ENCODE data around the gene SBF2.
"Not testable (repeated sequence)": the region's sequence is repeated elsewhere in the genome, so short reads cannot be mapped to it uniquely, and the experiment has no call there.

The SBF2 gene

GRCh38 chr11:10268746-10269488 is 25.1 kb downstream of the SBF2 start:
- Histone ChIP-seq H3K4me3 (ENCODE audit: low read length) (no peak overlapping the region), H3K27me3 (ENCODE audit: control insufficient read depth, insufficient read depth, low read length) (no peaks in the 10 kb centered on the region), H3K27ac (ENCODE audit: low read length) (no peak overlapping the region), H3K9ac (ENCODE audit: low read length) (no peak overlapping the region), H3K9me3 (ENCODE audit: control insufficient read depth, low read depth, low read length) (no peaks in the 10 kb centered on the region), H3K4me1 (ENCODE audit: control insufficient read depth, low read depth, low read length) (no peaks in the 10 kb centered on the region), H3K36me3 (ENCODE audit: control insufficient read depth, low read depth, low read length) (no peaks in the 10 kb centered on the region)

- no peak overlapping the region for H3K9ac ChIP-seq (ENCODE audit: low read length)
- no peak overlapping the region for H3K27ac ChIP-seq (ENCODE audit: low read length)
- H3K4me3 ChIP-seq (ENCODE audit: low read length), result no peak overlapping the region
- H3K4me1 ChIP-seq (ENCODE audit: control insufficient read depth, low read depth, low read length), result no peaks in the 10 kb centered on the region
- no peaks in the 10 kb centered on the region for H3K36me3 ChIP-seq (ENCODE audit: control insufficient read depth, low read depth, low read length)
- no peaks in the 10 kb centered on the region for H3K9me3 ChIP-seq (ENCODE audit: control insufficient read depth, low read depth, low read length)
- no peaks in the 10 kb centered on the region for H3K27me3 ChIP-seq (ENCODE audit: control insufficient read depth, insufficient read depth, low read length)
Observed at GRCh38 chr11:10267821-10268220, 26.2 kb downstream of the SBF2 start.

GRCh38 chr11:10265936-10266335 is 28.1 kb downstream of the SBF2 start:
- Histone ChIP-seq H3K9me3 (ENCODE audit: control insufficient read depth, low read depth, low read length) (no peaks in the 10 kb centered on the region), H3K4me3 (ENCODE audit: low read length) (no peak overlapping the region), H3K27me3 (ENCODE audit: control insufficient read depth, insufficient read depth, low read length) (no peaks in the 10 kb centered on the region), H3K9ac (ENCODE audit: low read length) (no peak overlapping the region), H3K4me1 (ENCODE audit: control insufficient read depth, low read depth, low read length) (no peaks in the 10 kb centered on the region), H3K36me3 (ENCODE audit: control insufficient read depth, low read depth, low read length) (no peaks in the 10 kb centered on the region), H3K27ac (ENCODE audit: low read length) (no peak overlapping the region)

GRCh38 chr11:10264716-10265115 is 29.3 kb downstream of the SBF2 start:
- H3K4me3 ChIP-seq (ENCODE audit: low read length); H3K4me1 ChIP-seq (ENCODE audit: control insufficient read depth, low read depth, low read length); H3K36me3 ChIP-seq (ENCODE audit: control insufficient read depth, low read depth, low read length); H3K27me3 ChIP-seq (ENCODE audit: control insufficient read depth, insufficient read depth, low read length); H3K27ac ChIP-seq (ENCODE audit: low read length); H3K9me3 ChIP-seq (ENCODE audit: control insufficient read depth, low read depth, low read length); H3K9ac ChIP-seq (ENCODE audit: low read length): not testable (repeated sequence)

- no peaks in the 10 kb centered on the region for H3K36me3 ChIP-seq (ENCODE audit: control insufficient read depth, low read depth, low read length)
- H3K9ac ChIP-seq (ENCODE audit: low read length), result no peak overlapping the region
- no peaks in the 10 kb centered on the region for H3K27me3 ChIP-seq (ENCODE audit: control insufficient read depth, insufficient read depth, low read length)
- no peaks in the 10 kb centered on the region for H3K4me1 ChIP-seq (ENCODE audit: control insufficient read depth, low read depth, low read length)
- H3K4me3 ChIP-seq (ENCODE audit: low read length), result no peak overlapping the region
- H3K9me3 ChIP-seq (ENCODE audit: control insufficient read depth, low read depth, low read length), result no peaks in the 10 kb centered on the region
- no peak overlapping the region for H3K27ac ChIP-seq (ENCODE audit: low read length)
Observed at GRCh38 chr11:10263929-10264328, 30.1 kb downstream of the SBF2 start.

- no peak overlapping the region for H3K4me3 ChIP-seq (ENCODE audit: low read length)
- no peak overlapping the region for H3K27ac ChIP-seq (ENCODE audit: low read length)
- H3K27me3 ChIP-seq (ENCODE audit: control insufficient read depth, insufficient read depth, low read length), result no peaks in the 10 kb centered on the region
- no peak overlapping the region for H3K9ac ChIP-seq (ENCODE audit: low read length)
- peaks cover 4% of the 10 kb centered on the region for H3K4me1 ChIP-seq (ENCODE audit: control insufficient read depth, low read depth, low read length)
- no peaks in the 10 kb centered on the region for H3K36me3 ChIP-seq (ENCODE audit: control insufficient read depth, low read depth, low read length)
- no peaks in the 10 kb centered on the region for H3K9me3 ChIP-seq (ENCODE audit: control insufficient read depth, low read depth, low read length)
Observed at GRCh38 chr11:10261821-10262220, 32.2 kb downstream of the SBF2 start.

- H3K27me3 ChIP-seq (ENCODE audit: control insufficient read depth, insufficient read depth, low read length), result no peaks in the 10 kb centered on the region
- no peak overlapping the region for H3K9ac ChIP-seq (ENCODE audit: low read length)
- H3K4me1 ChIP-seq (ENCODE audit: control insufficient read depth, low read depth, low read length), result peaks cover 4% of the 10 kb centered on the region
- no peak overlapping the region for H3K4me3 ChIP-seq (ENCODE audit: low read length)
- no peak overlapping the region for H3K27ac ChIP-seq (ENCODE audit: low read length)
- no peaks in the 10 kb centered on the region for H3K9me3 ChIP-seq (ENCODE audit: control insufficient read depth, low read depth, low read length)
- H3K36me3 ChIP-seq (ENCODE audit: control insufficient read depth, low read depth, low read length), result no peaks in the 10 kb centered on the region
Observed at GRCh38 chr11:10257478-10257877, 36.5 kb downstream of the SBF2 start.

- Histone ChIP-seq H3K27me3 (ENCODE audit: control insufficient read depth, insufficient read depth, low read length) (no peaks in the 10 kb centered on the region), H3K9ac (ENCODE audit: low read length) (no peak overlapping the region), H3K4me3 (ENCODE audit: low read length) (no peak overlapping the region), H3K4me1 (ENCODE audit: control insufficient read depth, low read depth, low read length) (peaks cover 9% of the 10 kb centered on the region), H3K27ac (ENCODE audit: low read length) (no peak overlapping the region), H3K36me3 (ENCODE audit: control insufficient read depth, low read depth, low read length) (no peaks in the 10 kb centered on the region), H3K9me3 (ENCODE audit: control insufficient read depth, low read depth, low read length) (no peaks in the 10 kb centered on the region)
Observed at GRCh38 chr11:10255388-10256125, 38.5 kb downstream of the SBF2 start.

GRCh38 chr11:10249448-10250131 is 44.4 kb downstream of the SBF2 start:
- not testable (repeated sequence) for H3K27ac ChIP-seq (ENCODE audit: low read length); H3K9ac ChIP-seq (ENCODE audit: low read length); H3K9me3 ChIP-seq (ENCODE audit: control insufficient read depth, low read depth, low read length); H3K4me3 ChIP-seq (ENCODE audit: low read length); H3K36me3 ChIP-seq (ENCODE audit: control insufficient read depth, low read depth, low read length); H3K27me3 ChIP-seq (ENCODE audit: control insufficient read depth, insufficient read depth, low read length); H3K4me1 ChIP-seq (ENCODE audit: control insufficient read depth, low read depth, low read length)

GRCh38 chr11:10247011-10247410 is 47.0 kb downstream of the SBF2 start:
- H3K36me3 ChIP-seq (ENCODE audit: control insufficient read depth, low read depth, low read length), result no peaks in the 10 kb centered on the region
- no peak overlapping the region for H3K4me3 ChIP-seq (ENCODE audit: low read length)
- H3K4me1 ChIP-seq (ENCODE audit: control insufficient read depth, low read depth, low read length), result peaks cover 9% of the 10 kb centered on the region
- H3K27me3 ChIP-seq (ENCODE audit: control insufficient read depth, insufficient read depth, low read length), result no peaks in the 10 kb centered on the region
- H3K9ac ChIP-seq (ENCODE audit: low read length), result no peak overlapping the region
- H3K9me3 ChIP-seq (ENCODE audit: control insufficient read depth, low read depth, low read length), result peaks cover 4% of the 10 kb centered on the region
- no peak overlapping the region for H3K27ac ChIP-seq (ENCODE audit: low read length)

- peaks cover 4% of the 10 kb centered on the region for H3K9me3 ChIP-seq (ENCODE audit: control insufficient read depth, low read depth, low read length)
- H3K27ac ChIP-seq (ENCODE audit: low read length), result no peak overlapping the region
- no peaks in the 10 kb centered on the region for H3K27me3 ChIP-seq (ENCODE audit: control insufficient read depth, insufficient read depth, low read length)
- H3K9ac ChIP-seq (ENCODE audit: low read length), result no peak overlapping the region
- H3K36me3 ChIP-seq (ENCODE audit: control insufficient read depth, low read depth, low read length), result no peaks in the 10 kb centered on the region
- H3K4me1 ChIP-seq (ENCODE audit: control insufficient read depth, low read depth, low read length), result no peaks in the 10 kb centered on the region
- H3K4me3 ChIP-seq (ENCODE audit: low read length), result no peak overlapping the region
Observed at GRCh38 chr11:10243896-10244575, 50.0 kb downstream of the SBF2 start.
